GM23338 (cell line): ENCODE measurements around the gene OTOG. TPM values are rescaled to one million over a fixed set of nuclear protein-coding genes. Genes with fewer than 3 reads are reported as not detected.

Source experiments
- ATAC-seq: fragments of 200-7000 bp; cut with Tn5 transposase; 3 replicates; pipeline ENCODE4 v1.9.1; 2020
- DNase-seq: peaks from one replicate; pipeline ENCODE4 v3.0.0-alpha.2; 2015; ENCODE audit warnings: low spot score
- H2AFZ ChIP-seq: fragments of 200-600 bp; sonication (generic); 2 replicates; pipeline ENCODE4 v1.8.0; 2016; ENCODE audit warnings: antibody characterized with exemption, mild to moderate bottlenecking, moderate library complexity
- H3F3A ChIP-seq: fragments of 200-600 bp; sonication (generic); replicated peaks from 2 replicates; pipeline ENCODE4 v1.8.0; 2017; ENCODE audit warnings: antibody characterized with exemption, mixed run types, low read depth
- H3K27ac ChIP-seq: fragments of 200-600 bp; sonication (generic); 2 replicates; pipeline ENCODE4 v1.6.1; 2016; ENCODE audit warnings: low read depth
- H3K27me3 ChIP-seq: fragments of 200-600 bp; sonication (generic); 2 replicates; pipeline ENCODE4 v1.8.0; 2016; ENCODE audit warnings: mild to moderate bottlenecking, mixed run types, moderate library complexity; ENCODE audit not compliant: insufficient read depth
- H3K36me3 ChIP-seq: fragments of 200-600 bp; sonication (generic); 2 replicates; pipeline ENCODE4 v1.8.0; 2016; ENCODE audit warnings: mild to moderate bottlenecking; ENCODE audit not compliant: insufficient read depth
- H3K4me1 ChIP-seq: fragments of 200-600 bp; sonication (generic); 2 replicates; pipeline ENCODE4 v1.8.0; 2016; ENCODE audit warnings: mild to moderate bottlenecking, moderate library complexity; ENCODE audit not compliant: insufficient read depth
- H3K4me2 ChIP-seq: fragments of 200-600 bp; sonication (generic); 2 replicates; pipeline ENCODE4 v1.7.1; 2017; ENCODE audit warnings: mixed run types
- H3K4me3 ChIP-seq: fragments of 200-600 bp; sonication (generic); 2 replicates; pipeline ENCODE4 v1.6.1; 2016; ENCODE audit warnings: mixed run types
- H3K79me2 ChIP-seq: fragments of 200-600 bp; sonication (generic); replicated peaks from 2 replicates; pipeline ENCODE4 v1.8.0; 2017; ENCODE audit warnings: mild to moderate bottlenecking; ENCODE audit not compliant: insufficient read depth
- H3K9me2 ChIP-seq: fragments of 200-600 bp; sonication (generic); 2 replicates; pipeline ENCODE4 v1.8.0; 2017; ENCODE audit not compliant: insufficient read depth
- H4K20me1 ChIP-seq: fragments of 200-600 bp; sonication (generic); replicated peaks from 2 replicates; pipeline ENCODE4 v1.8.0; 2017; ENCODE audit warnings: mild to moderate bottlenecking; ENCODE audit not compliant: insufficient read depth
- H3K27ac Mint-ChIP-seq: 2 replicates; pipeline ENCODE4 v1.8.0; 2020; ENCODE audit warnings: inconsistent platforms, mild to moderate bottlenecking, moderate library complexity, mixed read lengths
- H3K27me3 Mint-ChIP-seq: 3 replicates; pipeline ENCODE4 v1.8.0; 2022; ENCODE audit warnings: low read depth, mild to moderate bottlenecking, moderate library complexity, mixed read lengths, inconsistent platforms; ENCODE audit not compliant: insufficient read depth, poor library complexity
- H3K36me3 Mint-ChIP-seq: 3 replicates; pipeline ENCODE4 v1.8.0; 2021; ENCODE audit warnings: low read depth, mild to moderate bottlenecking, inconsistent platforms, moderate library complexity, mixed read lengths
- H3K4me1 Mint-ChIP-seq: 3 replicates; pipeline ENCODE4 v1.8.0; 2020; ENCODE audit warnings: mild to moderate bottlenecking, inconsistent platforms, mixed read lengths
- H3K4me3 Mint-ChIP-seq: 3 replicates; pipeline ENCODE4 v1.8.0; 2021; ENCODE audit warnings: moderate library complexity, mild to moderate bottlenecking, inconsistent platforms, mixed read lengths
- H3K9me3 Mint-ChIP-seq: 3 replicates; pipeline ENCODE4 v1.8.0; 2020; ENCODE audit warnings: moderate library complexity, mild to moderate bottlenecking, inconsistent platforms, mixed read lengths
- CREB1 ChIP-seq: fragments of 250-450 bp; sonication (Bioruptor Pico); IDR thresholded peaks from 2 replicates; pipeline ENCODE4 v1.5.0; 2020; ENCODE audit warnings: low read depth, mild to moderate bottlenecking, moderate library complexity
- EZH2 ChIP-seq: fragments of 200-600 bp; sonication (generic); IDR thresholded peaks from one replicate; pipeline ENCODE4 v1.8.0; 2017; ENCODE audit warnings: antibody characterized with exemption, mild to moderate bottlenecking, low read depth; ENCODE audit not compliant: unreplicated experiment
- JUNB ChIP-seq: IDR thresholded peaks from one replicate; pipeline ENCODE4 v1.6.1; 2016; ENCODE audit warnings: antibody characterized with exemption; ENCODE audit not compliant: unreplicated experiment
- NANOG ChIP-seq: IDR thresholded peaks from 2 replicates; pipeline ENCODE4 v1.6.1; 2016; ENCODE audit warnings: antibody characterized with exemption, borderline replicate concordance
- POLR2AphosphoS5 ChIP-seq: IDR thresholded peaks from 2 replicates; pipeline ENCODE4 v1.6.1; 2016; ENCODE audit warnings: antibody characterized with exemption, low read depth
- STAT1 ChIP-seq: IDR thresholded peaks from one replicate; pipeline ENCODE4 v1.6.1; 2016; ENCODE audit warnings: antibody characterized with exemption; ENCODE audit not compliant: unreplicated experiment
- ZNF331 ChIP-seq: fragments of 250-450 bp; sonication (Bioruptor Pico); IDR thresholded peaks from 2 replicates; pipeline ENCODE4 v1.5.0; 2020; ENCODE audit warnings: low read depth, mild to moderate bottlenecking, moderate library complexity
- polyA plus RNA-seq: library from polyadenylated mRNA; unstranded; fragments of >200 nt; fragmentation: Nextera tagmentation; extraction: Ambion mirVana; gene quantifications from 2 replicates; pipeline ENCODE4 v1.2.1, GENCODE V29; 2016
- total RNA-seq: library from RNA; depleted of rRNA; stranded (reverse); fragments of >200 nt; shearing (Covaris generic); gene quantifications from 2 replicates; pipeline ENCODE4 v1.2.3, GENCODE V29; 2014
- TF ChIP-seq, protein P1 (sequence below): fragments of 250-450 bp; sonication (Bioruptor Pico); IDR thresholded peaks from 2 replicates; pipeline ENCODE4 v1.5.0; 2020; ENCODE audit warnings: mild to moderate bottlenecking, moderate library complexity

OTOG gene
- total and polyA plus RNA-seq, 2 experiments from 2014 or later = 0.40 to 0.52 TPM

GRCh38 chr11:17637901-17638300 lies 90.8 kb downstream of the OTOG start (continued):
- TF ChIP-seq, protein P1, sequence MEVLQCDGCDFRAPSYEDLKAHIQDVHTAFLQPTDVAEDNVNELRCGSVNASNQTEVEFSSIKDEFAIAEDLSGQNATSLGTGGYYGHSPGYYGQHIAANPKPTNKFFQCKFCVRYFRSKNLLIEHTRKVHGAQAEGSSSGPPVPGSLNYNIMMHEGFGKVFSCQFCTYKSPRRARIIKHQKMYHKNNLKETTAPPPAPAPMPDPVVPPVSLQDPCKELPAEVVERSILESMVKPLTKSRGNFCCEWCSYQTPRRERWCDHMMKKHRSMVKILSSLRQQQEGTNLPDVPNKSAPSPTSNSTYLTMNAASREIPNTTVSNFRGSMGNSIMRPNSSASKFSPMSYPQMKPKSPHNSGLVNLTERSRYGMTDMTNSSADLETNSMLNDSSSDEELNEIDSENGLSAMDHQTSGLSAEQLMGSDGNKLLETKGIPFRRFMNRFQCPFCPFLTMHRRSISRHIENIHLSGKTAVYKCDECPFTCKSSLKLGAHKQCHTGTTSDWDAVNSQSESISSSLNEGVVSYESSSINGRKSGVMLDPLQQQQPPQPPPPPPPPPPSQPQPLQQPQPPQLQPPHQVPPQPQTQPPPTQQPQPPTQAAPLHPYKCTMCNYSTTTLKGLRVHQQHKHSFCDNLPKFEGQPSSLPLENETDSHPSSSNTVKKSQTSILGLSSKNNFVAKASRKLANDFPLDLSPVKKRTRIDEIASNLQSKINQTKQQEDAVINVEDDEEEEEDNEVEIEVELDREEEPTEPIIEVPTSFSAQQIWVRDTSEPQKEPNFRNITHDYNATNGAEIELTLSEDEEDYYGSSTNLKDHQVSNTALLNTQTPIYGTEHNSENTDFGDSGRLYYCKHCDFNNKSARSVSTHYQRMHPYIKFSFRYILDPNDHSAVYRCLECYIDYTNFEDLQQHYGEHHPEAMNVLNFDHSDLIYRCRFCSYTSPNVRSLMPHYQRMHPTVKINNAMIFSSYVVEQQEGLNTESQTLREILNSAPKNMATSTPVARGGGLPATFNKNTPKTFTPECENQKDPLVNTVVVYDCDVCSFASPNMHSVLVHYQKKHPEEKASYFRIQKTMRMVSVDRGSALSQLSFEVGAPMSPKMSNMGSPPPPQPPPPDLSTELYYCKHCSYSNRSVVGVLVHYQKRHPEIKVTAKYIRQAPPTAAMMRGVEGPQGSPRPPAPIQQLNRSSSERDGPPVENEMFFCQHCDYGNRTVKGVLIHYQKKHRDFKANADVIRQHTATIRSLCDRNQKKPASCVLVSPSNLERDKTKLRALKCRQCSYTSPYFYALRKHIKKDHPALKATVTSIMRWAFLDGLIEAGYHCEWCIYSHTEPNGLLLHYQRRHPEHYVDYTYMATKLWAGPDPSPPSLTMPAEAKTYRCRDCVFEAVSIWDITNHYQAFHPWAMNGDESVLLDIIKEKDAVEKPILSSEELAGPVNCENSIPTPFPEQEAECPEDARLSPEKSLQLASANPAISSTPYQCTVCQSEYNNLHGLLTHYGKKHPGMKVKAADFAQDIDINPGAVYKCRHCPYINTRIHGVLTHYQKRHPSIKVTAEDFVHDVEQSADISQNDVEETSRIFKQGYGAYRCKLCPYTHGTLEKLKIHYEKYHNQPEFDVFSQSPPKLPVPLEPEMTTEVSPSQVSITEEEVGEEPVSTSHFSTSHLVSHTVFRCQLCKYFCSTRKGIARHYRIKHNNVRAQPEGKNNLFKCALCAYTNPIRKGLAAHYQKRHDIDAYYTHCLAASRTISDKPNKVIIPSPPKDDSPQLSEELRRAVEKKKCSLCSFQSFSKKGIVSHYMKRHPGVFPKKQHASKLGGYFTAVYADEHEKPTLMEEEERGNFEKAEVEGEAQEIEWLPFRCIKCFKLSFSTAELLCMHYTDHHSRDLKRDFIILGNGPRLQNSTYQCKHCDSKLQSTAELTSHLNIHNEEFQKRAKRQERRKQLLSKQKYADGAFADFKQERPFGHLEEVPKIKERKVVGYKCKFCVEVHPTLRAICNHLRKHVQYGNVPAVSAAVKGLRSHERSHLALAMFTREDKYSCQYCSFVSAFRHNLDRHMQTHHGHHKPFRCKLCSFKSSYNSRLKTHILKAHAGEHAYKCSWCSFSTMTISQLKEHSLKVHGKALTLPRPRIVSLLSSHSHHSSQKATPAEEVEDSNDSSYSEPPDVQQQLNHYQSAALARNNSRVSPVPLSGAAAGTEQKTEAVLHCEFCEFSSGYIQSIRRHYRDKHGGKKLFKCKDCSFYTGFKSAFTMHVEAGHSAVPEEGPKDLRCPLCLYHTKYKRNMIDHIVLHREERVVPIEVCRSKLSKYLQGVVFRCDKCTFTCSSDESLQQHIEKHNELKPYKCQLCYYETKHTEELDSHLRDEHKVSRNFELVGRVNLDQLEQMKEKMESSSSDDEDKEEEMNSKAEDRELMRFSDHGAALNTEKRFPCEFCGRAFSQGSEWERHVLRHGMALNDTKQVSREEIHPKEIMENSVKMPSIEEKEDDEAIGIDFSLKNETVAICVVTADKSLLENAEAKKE = no peak
- TF ChIP-seq EZH2 = no peak
- TF ChIP-seq POLR2AphosphoS5 = no peak
- no peak for TF ChIP-seq NANOG
- TF ChIP-seq JUNB = no peak
- no peak for TF ChIP-seq ZNF331 (CRISPR knock-in tag)
- TF ChIP-seq CREB1 (CRISPR knock-in tag) = no peak
- no peak for TF ChIP-seq STAT1

DNA sequence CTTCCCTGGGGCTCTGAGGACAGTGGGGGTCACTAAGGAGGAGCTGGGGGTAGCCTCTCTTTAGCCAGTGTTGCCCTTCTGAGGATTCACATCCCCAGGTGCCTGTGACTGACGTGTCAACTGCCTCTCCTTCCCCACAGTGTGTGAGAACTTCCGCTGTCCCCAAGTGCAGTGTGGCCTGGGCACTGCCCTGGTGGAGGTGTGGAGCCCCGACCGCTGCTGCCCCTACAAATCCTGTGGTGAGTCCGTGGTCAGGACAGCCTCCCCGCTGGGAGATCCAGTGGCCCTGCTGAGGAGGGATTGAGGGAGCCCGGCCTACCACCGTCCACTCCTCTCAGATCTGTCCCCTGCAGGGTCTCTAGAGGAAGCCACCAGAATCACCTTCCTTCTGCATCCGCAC lies 91.3 kb downstream of the OTOG start:
- no peak for DNase-seq
- no peaks in the 10 kb centered on the region for H3K27me3 ChIP-seq
- TF ChIP-seq, protein P1 = no peak

More for the DNA sequence above, 91.3 kb downstream of the OTOG start:
- no peak overlapping the region for H3K4me2 ChIP-seq
- no peaks in the 10 kb centered on the region for H3K36me3 ChIP-seq
- H3K27ac ChIP-seq = no peak overlapping the region
- H3K36me3 Mint-ChIP-seq = no peaks in the 10 kb centered on the region
- H3K4me1 Mint-ChIP-seq = no peaks in the 10 kb centered on the region
- no peak overlapping the region for H3K4me3 ChIP-seq
- H3K4me1 ChIP-seq = no peaks in the 10 kb centered on the region
- H2AFZ ChIP-seq = no peak overlapping the region
- H4K20me1 ChIP-seq = no peaks in the 10 kb centered on the region
- 0 out of 2 replicates have a peak, but pooled peaks cover 3% of the 10 kb centered on the region for H3K9me2 ChIP-seq
- no peak for ATAC-seq
- no peaks in the 10 kb centered on the region for H3F3A ChIP-seq
- H3K4me3 Mint-ChIP-seq = no peak overlapping the region
- no peak overlapping the region for H3K27ac Mint-ChIP-seq
- H3K9me3 Mint-ChIP-seq = no peaks in the 10 kb centered on the region
- H3K27me3 Mint-ChIP-seq = peaks cover 5% of the 10 kb centered on the region
- no peaks in the 10 kb centered on the region for H3K79me2 ChIP-seq
